Activated CD4-positive, alpha-beta T cell treated with anti-CD3 and anti-CD28 coated beads, Interleukin-2, amount 10 ng/mL, durations not matched to agents 7 days and 5 days (primary cell): ENCODE data around the gene OOSP2. TPM values are rescaled to one million over a fixed set of nuclear protein-coding genes. Genes with fewer than 3 reads are reported as not detected.
"Not testable (repeated sequence)": the region's sequence is repeated elsewhere in the genome, so short reads cannot be mapped to it uniquely, and the experiment has no call there.

Source experiments
- CTCF ChIA-PET: fragments of 350-600 bp; sonication (Branson Sonifier 250); formaldehyde crosslinking; loops from one replicate; lab custom pipeline; 2021; ENCODE audit warnings: antibody characterized with exemption; lab: Charles Lee
- POLR2A ChIA-PET: fragments of 350-600 bp; sonication (Branson Sonifier 250); formaldehyde crosslinking; loops from one replicate; lab custom pipeline; 2021; ENCODE audit warnings: antibody characterized with exemption; lab: Charles Lee
- DNase-seq: peaks from one replicate; pipeline ENCODE4 v3.0.0-alpha.2; 2020
- H3K27ac Mint-ChIP-seq: one replicate; pipeline ENCODE4 v1.8.0; 2021; ENCODE audit warnings: mild to moderate bottlenecking, moderate library complexity, mixed read lengths
- H3K27me3 Mint-ChIP-seq: one replicate; pipeline ENCODE4 v1.8.0; 2021; ENCODE audit warnings: mixed read lengths
- H3K36me3 Mint-ChIP-seq: one replicate; pipeline ENCODE4 v1.8.0; 2021; ENCODE audit warnings: low read depth, mixed read lengths
- H3K4me1 Mint-ChIP-seq: one replicate; pipeline ENCODE4 v1.8.0; 2021; ENCODE audit warnings: mixed read lengths
- H3K4me3 Mint-ChIP-seq: one replicate; pipeline ENCODE4 v1.8.0; 2021; ENCODE audit warnings: mild to moderate bottlenecking, moderate library complexity, mixed read lengths
- H3K9me3 Mint-ChIP-seq: one replicate; pipeline ENCODE4 v1.8.0; 2021; ENCODE audit warnings: mixed read lengths
- total RNA-seq, 2 experiments: library from RNA; stranded (reverse); gene quantifications; one replicate each; pipeline ENCODE4 v1.2.3, GENCODE V29; 2021

The OOSP2 gene
- total RNA-seq = not detected

GRCh38 chr11:60040109-60040508 is at the start of gene OOSP2:
Gene OOSP2 (plus strand): TSS chr11:60040409. CDS start chr11:60040460, 51 bp downstream.
- H3K4me3 Mint-ChIP-seq = no peak within 1 kb of the TSS
- DNase-seq = no peak
- H3K9me3 Mint-ChIP-seq = no peaks in the 10 kb centered on the region
- no peak within 1 kb of the TSS for H3K27ac Mint-ChIP-seq
- H3K27me3 Mint-ChIP-seq = no peaks in the 10 kb centered on the region
- POLR2A ChIA-PET = no interaction called here
- no peaks in the 10 kb centered on the region for H3K4me1 Mint-ChIP-seq
- CTCF ChIA-PET = no interaction called here
- no peaks in the 10 kb centered on the region for H3K36me3 Mint-ChIP-seq

GRCh38 chr11:59990421-59990820 is 49.8 kb upstream of the OOSP2 start:
- Mint-ChIP-seq H3K27me3 (peaks cover 2% of the 10 kb centered on the region), H3K4me1 (no peaks in the 10 kb centered on the region), H3K36me3 (no peaks in the 10 kb centered on the region), H3K9me3 (peaks cover 3% of the 10 kb centered on the region), H3K27ac (no peak overlapping the region), H3K4me3 (no peak overlapping the region)
- CTCF ChIA-PET = no interaction called here
- POLR2A ChIA-PET = no interaction called here
- DNase-seq = no peak

- H3K27me3 Mint-ChIP-seq = no peaks in the 10 kb centered on the region
- H3K4me3 Mint-ChIP-seq = no peak overlapping the region
- H3K27ac Mint-ChIP-seq = no peak overlapping the region
- peaks cover 3% of the 10 kb centered on the region for H3K9me3 Mint-ChIP-seq
- POLR2A ChIA-PET = no interaction called here
- CTCF ChIA-PET = no interaction called here
- no peaks in the 10 kb centered on the region for H3K36me3 Mint-ChIP-seq
- DNase-seq = no peak
- no peaks in the 10 kb centered on the region for H3K4me1 Mint-ChIP-seq
These were observed 47.8 kb upstream of the OOSP2 start for GRCh38 chr11:59992425-59992824.

GRCh38 chr11:59997800-59998199 is 42.4 kb upstream of the OOSP2 start:
- H3K36me3 Mint-ChIP-seq = no peaks in the 10 kb centered on the region
- DNase-seq = no peak
- no peak overlapping the region for H3K27ac Mint-ChIP-seq
- ChIA-PET POLR2A (no interaction called here), CTCF (interaction anchor here (0.9 kb wide), 1 partner anchor 18 kb away, joined by 3 read pairs; no protein-coding TSS in a partner anchor)
- peaks cover under 1% of the 10 kb centered on the region for H3K27me3 Mint-ChIP-seq
- no peak overlapping the region for H3K4me3 Mint-ChIP-seq
- H3K4me1 Mint-ChIP-seq = no peaks in the 10 kb centered on the region
- no peaks in the 10 kb centered on the region for H3K9me3 Mint-ChIP-seq

GRCh38 chr11:59999691-60000090 is 40.5 kb upstream of the OOSP2 start:
- ChIA-PET POLR2A (no interaction called here), CTCF (no interaction called here)
- Mint-ChIP-seq H3K27me3 (peaks cover 1% of the 10 kb centered on the region), H3K36me3 (no peaks in the 10 kb centered on the region), H3K9me3 (no peaks in the 10 kb centered on the region), H3K27ac (no peak overlapping the region), H3K4me3 (no peak overlapping the region), H3K4me1 (no peaks in the 10 kb centered on the region)
- no peak for DNase-seq

GRCh38 chr11:60003729-60004128 is 36.5 kb upstream of the OOSP2 start:
- no peaks in the 10 kb centered on the region for H3K9me3 Mint-ChIP-seq
- ChIA-PET POLR2A (no interaction called here), CTCF (no interaction called here)
- H3K27ac Mint-ChIP-seq = no peak overlapping the region
- no peaks in the 10 kb centered on the region for H3K36me3 Mint-ChIP-seq
- peaks cover 1% of the 10 kb centered on the region for H3K27me3 Mint-ChIP-seq
- DNase-seq = no peak
- no peaks in the 10 kb centered on the region for H3K4me1 Mint-ChIP-seq
- H3K4me3 Mint-ChIP-seq = no peak overlapping the region

- H3K27me3 Mint-ChIP-seq = peaks cover 5% of the 10 kb centered on the region
- H3K9me3 Mint-ChIP-seq = no peaks in the 10 kb centered on the region
- ChIA-PET POLR2A (no interaction called here), CTCF (no interaction called here)
- no peak overlapping the region for H3K27ac Mint-ChIP-seq
- H3K4me3 Mint-ChIP-seq = no peak overlapping the region
- no peaks in the 10 kb centered on the region for H3K4me1 Mint-ChIP-seq
- H3K36me3 Mint-ChIP-seq = no peaks in the 10 kb centered on the region
- no peak for DNase-seq
These were observed 34.8 kb upstream of the OOSP2 start for GRCh38 chr11:60005360-60005759.

GRCh38 chr11:60016881-60017280 is 23.3 kb upstream of the OOSP2 start, which contains the start of gene OOSP4B:
Gene OOSP4B (plus strand): TSS chr11:60017181.
- H3K27me3 Mint-ChIP-seq = no peaks in the 10 kb centered on the region
- DNase-seq = no peak
- no peaks in the 10 kb centered on the region for H3K36me3 Mint-ChIP-seq
- CTCF ChIA-PET = no interaction called here
- POLR2A ChIA-PET = no interaction called here
- H3K4me3 Mint-ChIP-seq = no peak within 1 kb of the TSS
- H3K4me1 Mint-ChIP-seq = no peaks in the 10 kb centered on the region
- H3K27ac Mint-ChIP-seq = no peak within 1 kb of the TSS
- H3K9me3 Mint-ChIP-seq = no peaks in the 10 kb centered on the region

GRCh38 chr11:60018058-60018457 is 22.2 kb upstream of the OOSP2 start:
- Mint-ChIP-seq H3K9me3 (no peaks in the 10 kb centered on the region), H3K27me3 (no peaks in the 10 kb centered on the region), H3K4me1 (no peaks in the 10 kb centered on the region), H3K36me3 (no peaks in the 10 kb centered on the region), H3K4me3 (no peak overlapping the region), H3K27ac (no peak overlapping the region)
- ChIA-PET POLR2A (no interaction called here), CTCF (no interaction called here)
- no peak for DNase-seq

- H3K4me1 Mint-ChIP-seq, H3K27me3 Mint-ChIP-seq, CTCF ChIA-PET, DNase-seq, H3K9me3 Mint-ChIP-seq, H3K27ac Mint-ChIP-seq, H3K36me3 Mint-ChIP-seq, H3K4me3 Mint-ChIP-seq, POLR2A ChIA-PET: not testable (repeated sequence)
These were observed 19.8 kb upstream of the OOSP2 start for GRCh38 chr11:60020376-60020775.

- ChIA-PET POLR2A (no interaction called here), CTCF (no interaction called here)
- peaks cover 6% of the 10 kb centered on the region for H3K27me3 Mint-ChIP-seq
- H3K9me3 Mint-ChIP-seq = no peaks in the 10 kb centered on the region
- H3K4me1 Mint-ChIP-seq = no peaks in the 10 kb centered on the region
- no peak overlapping the region for H3K4me3 Mint-ChIP-seq
- no peak overlapping the region for H3K27ac Mint-ChIP-seq
- H3K36me3 Mint-ChIP-seq = no peaks in the 10 kb centered on the region
- DNase-seq = no peak
These were observed 11.1 kb upstream of the OOSP2 start for GRCh38 chr11:60029015-60029632.

- H3K4me3 Mint-ChIP-seq, H3K27ac Mint-ChIP-seq, H3K9me3 Mint-ChIP-seq, POLR2A ChIA-PET, CTCF ChIA-PET, H3K4me1 Mint-ChIP-seq, DNase-seq, H3K36me3 Mint-ChIP-seq: not testable (repeated sequence)
- peaks cover 11% of the 10 kb centered on the region for H3K27me3 Mint-ChIP-seq
These were observed 10.2 kb downstream of the OOSP2 start for GRCh38 chr11:60050422-60050821.

- H3K9me3 Mint-ChIP-seq, CTCF ChIA-PET, POLR2A ChIA-PET, H3K27ac Mint-ChIP-seq, H3K4me3 Mint-ChIP-seq, DNase-seq, H3K36me3 Mint-ChIP-seq, H3K27me3 Mint-ChIP-seq, H3K4me1 Mint-ChIP-seq: not testable (repeated sequence)
These were observed 10.6 kb downstream of the OOSP2 start for GRCh38 chr11:60050839-60051238.

- no peak for DNase-seq
- H3K27ac Mint-ChIP-seq = no peak within 1 kb of the TSS
- ChIA-PET CTCF (no interaction called here), POLR2A (no interaction called here)
- no peaks in the 10 kb centered on the region for H3K36me3 Mint-ChIP-seq
- H3K9me3 Mint-ChIP-seq = no peaks in the 10 kb centered on the region
- no peaks in the 10 kb centered on the region for H3K4me1 Mint-ChIP-seq
- H3K27me3 Mint-ChIP-seq = peaks cover 4% of the 10 kb centered on the region
- H3K4me3 Mint-ChIP-seq = no peak within 1 kb of the TSS
These were observed 16.2 kb downstream of the OOSP2 start, which contains the start of gene MS4A3 for GRCh38 chr11:60056349-60056969. Gene MS4A3 (plus strand): TSS chr11:60056665. CDS start chr11:60061161, 4,496 bp downstream.
